ENCODE data around the gene PRKN.
"Not testable (repeated sequence)": the region's sequence is repeated elsewhere in the genome, so short reads cannot be mapped to it uniquely, and the experiment has no call there.

The PRKN gene

DNA sequence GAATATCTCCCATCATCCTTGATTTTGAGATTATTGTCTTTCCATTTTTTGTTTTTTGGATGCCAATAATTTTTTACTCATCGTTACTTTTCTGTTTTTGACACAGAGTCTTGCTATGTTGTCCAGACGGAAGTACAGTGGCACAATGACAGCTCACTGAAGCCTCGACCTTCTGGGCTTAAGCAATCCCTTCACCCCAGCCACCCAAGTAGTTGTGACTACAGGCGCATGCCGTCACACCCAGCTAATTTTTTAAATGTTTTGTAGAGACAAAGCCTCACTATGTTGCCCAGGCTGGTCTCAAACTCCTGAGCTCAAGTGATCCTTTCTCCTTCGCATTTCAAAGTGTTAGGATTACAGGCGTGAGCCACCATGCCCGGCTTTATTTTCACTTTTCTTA is 851.3 kb downstream of the PRKN start:
- DNase-seq = no peak

DNA sequence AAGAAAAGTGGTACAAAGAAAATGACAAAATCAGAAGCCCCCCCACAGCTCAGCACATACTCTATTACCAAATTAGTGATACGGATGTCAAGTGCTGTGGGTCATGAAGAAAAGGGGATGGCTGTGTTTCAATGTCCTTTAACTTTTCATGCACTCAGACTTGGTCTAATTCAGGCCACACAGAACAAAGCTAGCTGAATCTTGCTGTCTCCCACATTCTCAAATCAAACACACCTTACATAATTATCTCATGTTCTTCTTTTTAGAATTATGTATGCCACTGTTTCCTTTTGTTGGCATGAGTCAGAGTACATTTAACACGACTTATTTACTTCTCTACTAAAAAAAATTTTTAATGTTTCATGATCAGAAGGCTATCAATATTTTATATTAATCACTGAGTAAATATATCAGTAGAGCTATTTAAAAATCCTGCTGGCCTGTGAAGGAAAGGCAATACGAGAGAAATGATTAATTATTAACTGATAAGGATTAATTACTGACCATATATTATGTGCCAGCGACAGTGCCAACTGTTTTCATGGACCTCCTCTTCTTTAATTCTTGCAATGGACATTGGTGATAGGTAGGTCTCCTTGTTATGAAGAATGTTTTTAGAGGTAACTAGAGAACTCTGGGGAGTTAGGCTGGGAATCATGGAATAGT is 857.2 kb downstream of the PRKN start:
- no peak for DNase-seq

GRCh38 chr6:161869491-161869890 is 858.1 kb downstream of the PRKN start:
- no peak for DNase-seq

- no peak for DNase-seq
Observed at GRCh38 chr6:161866570-161866969, 861.0 kb downstream of the PRKN start.

- DNase-seq = not testable (repeated sequence)
Observed at GRCh38 chr6:161861061-161861460, 866.5 kb downstream of the PRKN start.

GRCh38 chr6:161853657-161854056 is 873.9 kb downstream of the PRKN start:
- DNase-seq = no peak

DNA sequence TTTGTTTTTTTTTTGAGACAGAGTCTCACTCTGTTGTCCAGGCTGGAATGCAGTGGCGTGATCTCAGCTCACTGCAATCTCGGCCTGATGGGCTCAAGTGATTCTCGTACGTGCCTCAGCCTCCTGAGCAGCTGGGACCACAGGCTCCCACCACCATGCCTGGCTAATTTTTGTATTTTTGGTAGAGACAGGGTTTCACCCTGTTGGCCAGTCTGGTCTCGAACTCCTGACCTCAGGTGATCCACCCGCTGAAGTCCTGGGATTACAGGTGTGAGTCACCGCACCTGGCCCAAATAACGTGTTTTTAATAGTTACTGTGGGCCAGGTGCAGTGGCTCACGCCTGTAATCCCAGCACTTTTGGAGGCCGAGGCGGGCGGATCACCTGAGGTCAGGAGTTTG is 876.1 kb downstream of the PRKN start:
- DNase-seq = not testable (repeated sequence)

- no peak for DNase-seq
Observed at GRCh38 chr6:161850562-161850961, 877.0 kb downstream of the PRKN start.

- no peak for DNase-seq
Observed at GRCh38 chr6:161847628-161848027, 879.9 kb downstream of the PRKN start.

DNA sequence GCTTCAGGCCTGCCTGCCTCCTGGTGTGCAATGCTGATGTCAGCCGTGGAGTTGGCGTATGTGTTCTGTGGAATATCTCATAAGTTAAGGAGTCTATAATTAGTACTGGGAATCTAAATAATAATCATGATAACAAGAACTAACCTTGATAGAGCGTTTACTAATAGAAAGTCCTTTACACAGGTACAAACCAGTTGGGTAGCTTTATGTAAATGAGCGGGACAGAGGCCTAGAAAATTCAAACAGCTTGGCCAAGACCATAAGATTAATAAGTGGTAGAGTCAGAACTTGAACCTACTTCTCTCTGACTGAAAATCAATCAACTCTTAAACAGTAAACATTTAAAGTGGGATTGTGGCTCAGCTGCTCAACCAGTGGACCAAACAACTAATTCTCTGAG is 882.8 kb downstream of the PRKN start:
- no peak for DNase-seq

DNA sequence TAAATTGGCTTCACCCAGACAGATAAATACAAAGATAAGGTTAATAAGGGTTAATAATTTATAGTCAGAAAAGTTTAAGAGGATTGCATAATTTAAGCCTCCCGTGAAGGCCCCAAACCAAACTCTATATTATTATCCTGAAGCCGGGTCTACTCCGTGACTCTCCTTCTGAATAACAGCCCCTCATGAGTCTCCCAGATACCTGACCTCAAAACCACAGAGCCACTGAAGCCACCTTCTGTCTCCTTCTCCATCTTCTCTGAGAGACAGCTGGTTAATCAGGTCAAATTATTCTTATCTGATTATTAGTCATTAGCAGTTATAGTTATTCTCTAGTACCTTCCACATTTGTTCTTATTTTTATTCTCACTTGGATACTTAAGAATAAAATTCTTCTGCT is 884.5 kb downstream of the PRKN start:
- DNase-seq = no peak

DNA sequence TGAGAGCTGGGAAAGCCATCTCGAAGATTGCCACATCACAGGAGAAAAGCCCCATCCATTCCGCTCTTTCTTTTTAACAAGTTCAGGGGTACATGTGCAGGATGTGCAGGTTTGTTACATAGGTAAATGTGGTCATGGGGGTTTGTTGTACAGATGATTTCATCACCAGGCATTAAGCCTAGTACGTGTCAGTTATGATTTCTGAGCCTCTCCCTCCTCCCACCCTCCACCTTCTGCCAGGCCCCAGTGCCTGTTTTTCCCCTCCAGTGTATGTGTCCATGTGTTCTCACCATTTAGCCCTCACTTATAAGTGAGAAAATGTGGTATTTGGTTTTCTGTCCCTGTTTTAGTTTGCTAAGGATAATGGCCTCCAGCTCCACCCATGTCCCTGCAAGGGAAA is 887.2 kb downstream of the PRKN start:
- no peak for DNase-seq

DNA sequence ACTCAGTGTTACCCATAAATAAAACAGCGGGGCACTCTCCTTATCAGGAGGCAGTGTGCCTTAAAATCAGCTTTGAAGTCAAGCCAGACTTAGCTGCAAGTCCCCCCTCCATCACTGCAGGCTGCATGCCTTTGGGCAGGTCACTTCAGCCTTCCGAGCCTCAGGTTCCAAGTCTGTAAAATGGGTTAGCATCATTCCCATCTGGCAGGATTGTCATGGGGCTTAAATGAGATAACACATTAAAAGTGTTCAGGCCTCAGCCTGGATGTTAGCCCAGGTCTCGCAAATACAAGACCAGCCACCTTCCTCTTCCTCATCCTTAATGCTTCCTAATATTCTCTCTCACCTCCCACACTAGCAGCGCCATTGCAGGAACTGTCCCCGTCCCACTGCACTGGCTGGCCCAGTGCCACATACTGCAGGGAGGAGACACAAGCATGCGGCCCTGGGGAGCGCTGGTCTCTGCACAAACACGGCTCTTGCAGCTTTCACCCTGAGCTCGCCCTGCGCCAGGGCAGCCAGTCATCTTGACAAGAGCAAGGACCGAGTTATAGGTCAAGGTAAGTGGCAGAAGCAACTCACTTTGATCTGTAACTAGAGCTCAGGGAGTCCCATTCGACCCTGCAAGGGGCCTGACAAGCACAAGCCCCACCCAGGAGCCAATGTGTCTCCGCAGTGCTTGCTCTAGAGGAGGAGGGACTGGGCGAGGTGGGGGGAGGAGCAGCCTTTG is 889.1 kb downstream of the PRKN start:
- no peak for DNase-seq

DNA sequence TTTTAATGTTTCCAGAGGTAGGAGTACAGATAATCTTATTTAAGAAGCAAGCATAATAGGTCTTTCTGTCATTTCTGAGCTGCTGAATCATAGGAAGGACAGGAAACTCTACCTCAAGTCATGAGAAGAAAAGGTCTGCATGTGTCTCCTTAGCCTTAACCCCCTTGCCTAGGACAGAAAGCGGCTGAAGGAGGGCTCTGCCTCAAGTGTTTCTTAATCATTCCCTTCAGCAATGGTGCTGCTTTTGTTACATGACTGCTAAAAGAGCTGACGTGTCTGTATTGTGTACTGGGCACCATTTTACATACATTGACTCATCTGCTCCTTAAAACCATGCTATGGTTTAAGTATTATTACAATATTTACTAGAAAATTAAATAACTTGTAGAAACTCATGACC is 889.7 kb downstream of the PRKN start:
- DNase-seq = no peak

GRCh38 chr6:161837449-161837735 is 890.2 kb downstream of the PRKN start:
- no peak for DNase-seq

- no peak for DNase-seq
Observed at GRCh38 chr6:161836643-161837448, 890.7 kb downstream of the PRKN start.

GRCh38 chr6:161835500-161836215 is 891.9 kb downstream of the PRKN start:
- DNase-seq = no peak

GRCh38 chr6:161834426-161834825 is 893.1 kb downstream of the PRKN start:
- DNase-seq = no peak

DNA sequence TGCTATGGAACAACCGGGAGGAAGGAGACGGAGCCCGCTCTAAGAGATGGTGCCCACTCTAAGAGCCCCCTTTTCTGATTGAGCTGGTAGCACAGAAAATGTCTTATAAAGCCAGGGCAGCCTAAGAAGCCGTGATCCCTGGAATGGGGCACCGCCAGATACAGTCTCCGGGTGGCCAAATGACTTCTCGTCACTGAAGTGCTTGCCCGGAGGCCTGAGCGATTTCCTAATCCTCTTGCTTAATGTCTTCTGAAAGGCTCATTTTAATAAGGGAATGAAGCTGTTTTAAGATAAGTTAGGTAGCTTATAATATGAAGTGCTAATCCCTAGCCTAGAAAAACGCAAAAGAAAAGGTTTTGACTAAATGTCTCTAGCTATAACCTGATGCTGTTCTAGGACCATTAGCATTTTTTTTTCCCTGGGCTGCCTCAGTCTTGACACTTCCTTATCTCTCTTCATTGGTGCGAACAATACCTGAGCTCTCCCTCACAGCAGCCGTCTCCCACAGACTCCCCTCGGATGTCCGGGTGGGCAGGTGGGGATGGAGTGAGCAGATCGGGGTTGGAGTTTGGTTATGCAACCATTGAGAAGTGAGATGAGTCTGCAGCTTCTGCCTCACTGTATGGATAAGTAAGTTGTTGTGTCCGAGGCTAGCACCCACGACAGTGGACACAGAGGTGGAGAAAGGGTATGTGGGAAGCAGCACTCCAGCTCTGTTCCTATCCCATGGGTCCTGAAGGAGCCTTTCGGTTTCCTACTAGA is 894.3 kb downstream of the PRKN start:
- DNase-seq = no peak

GRCh38 chr6:161832622-161833021 is 894.9 kb downstream of the PRKN start:
- no peak for DNase-seq

- no peak for DNase-seq
Observed at GRCh38 chr6:161830866-161831616, 896.5 kb downstream of the PRKN start.

DNA sequence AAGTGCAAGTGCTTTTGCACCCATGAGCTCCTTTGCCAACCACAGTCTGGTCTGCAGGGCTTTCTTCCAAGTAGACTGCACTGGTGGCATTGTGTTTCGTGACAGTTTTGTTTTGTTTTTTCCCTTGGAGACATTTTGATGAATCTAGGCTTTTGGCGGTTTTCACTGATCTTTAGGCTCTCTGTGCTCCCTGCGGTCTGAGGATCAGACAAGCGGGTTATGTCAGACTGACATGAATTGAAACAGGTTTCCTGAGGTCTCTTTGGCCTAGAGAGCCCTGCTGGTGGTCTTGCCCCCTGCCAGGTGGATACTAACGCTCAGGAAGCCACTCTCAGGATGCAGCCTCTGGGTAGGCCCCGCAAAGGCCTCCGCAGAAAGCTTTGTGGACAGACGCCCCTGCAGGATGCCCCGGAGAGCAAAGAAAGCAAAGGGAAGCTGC is 898.3 kb downstream of the PRKN start:
- no peak for DNase-seq

All from NCI-H774 (cell line).